ENCODE results near the gene HDAC4. TPM values are rescaled to one million over a fixed set of nuclear protein-coding genes. Genes with fewer than 3 reads are reported as not detected.

Gene HDAC4
- total RNA-seq, 1 donor from 2014 or later = 44.7 TPM

GRCh38 chr2:239326831-239327535 lies 73.8 kb downstream of the HDAC4 start:
- peak; percentile 93 for DNase-seq
- H3K9me3 Mint-ChIP-seq = no peaks in the 10 kb centered on the region
- intact Hi-C loops (cut with micrococcal nuclease) = loop anchor here (2.0 kb wide), 6 partner anchors 38 to 74 kb away; partner anchors contain the start of gene HDAC4
- H3K36me3 Mint-ChIP-seq (ENCODE audit: low read depth) = peaks cover 21% of the 10 kb centered on the region
- peak overlapping the region; percentile 75 for H3K4me3 Mint-ChIP-seq
- H3K27ac Mint-ChIP-seq = peak overlapping the region; percentile 85
- H3K27me3 Mint-ChIP-seq = no peaks in the 10 kb centered on the region
- peaks cover 74% of the 10 kb centered on the region for H3K4me1 Mint-ChIP-seq

DNA sequence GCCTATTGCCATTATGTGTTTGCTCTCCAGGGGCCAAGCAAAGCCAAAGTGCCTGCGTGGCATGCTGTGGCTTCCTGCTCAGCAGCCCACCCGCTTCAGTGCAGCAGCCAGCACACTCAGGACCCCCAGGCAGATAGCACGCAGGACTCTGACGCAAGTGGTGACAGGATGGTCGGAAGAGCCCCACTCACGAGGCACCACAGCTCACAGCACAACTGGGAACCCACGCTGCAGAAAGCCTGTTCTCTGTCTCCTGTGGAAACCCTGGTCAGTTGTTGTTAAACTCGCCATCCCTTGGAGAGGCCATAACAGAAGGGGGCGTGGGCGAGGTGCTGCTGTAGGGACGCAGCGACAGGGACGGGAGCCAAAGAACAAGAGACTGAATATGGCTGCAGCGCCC lies 76.4 kb downstream of the HDAC4 start:
- no peak for DNase-seq
- Mint-ChIP-seq H3K4me1 (peaks cover 74% of the 10 kb centered on the region), H3K27ac (peak overlapping the region; percentile 2), H3K9me3 (no peaks in the 10 kb centered on the region), H3K4me3 (peak overlapping the region; percentile 25), H3K27me3 (no peaks in the 10 kb centered on the region), H3K36me3 (ENCODE audit: low read depth) (peaks cover 20% of the 10 kb centered on the region)
- intact Hi-C loops (cut with micrococcal nuclease) = loop anchor here (5.0 kb wide), 1 partner anchor 107 kb away; no protein-coding TSS in a partner anchor

DNA sequence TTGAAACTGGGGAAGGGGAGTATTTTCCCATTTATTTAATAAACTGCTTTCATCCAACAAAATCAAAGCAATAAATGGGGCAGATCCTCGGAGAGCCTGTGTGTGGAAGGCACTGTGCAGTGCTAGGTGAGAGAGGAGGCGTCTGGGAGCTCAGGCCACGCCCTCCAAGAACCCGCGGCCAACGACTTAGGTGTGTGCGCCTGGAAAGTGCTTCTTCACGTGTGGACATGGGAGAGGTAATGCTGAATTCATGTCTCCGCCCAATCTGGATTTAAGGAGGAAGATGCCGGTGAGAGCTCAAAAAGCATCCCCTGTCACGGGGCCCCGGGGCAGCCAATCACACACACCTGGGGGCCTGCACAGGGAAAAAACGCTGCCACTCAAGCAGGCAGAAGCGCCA lies 77.4 kb downstream of the HDAC4 start:
- DNase-seq = no peak
- Mint-ChIP-seq H3K27me3 (no peaks in the 10 kb centered on the region), H3K4me1 (peaks cover 79% of the 10 kb centered on the region), H3K4me3 (no peak overlapping the region), H3K36me3 (ENCODE audit: low read depth) (peaks cover 21% of the 10 kb centered on the region), H3K27ac (peak overlapping the region; percentile 90), H3K9me3 (no peaks in the 10 kb centered on the region)
- intact Hi-C loops (cut with micrococcal nuclease) = loop anchor here (5.0 kb wide), 1 partner anchor 106 kb away; no protein-coding TSS in a partner anchor

DNA sequence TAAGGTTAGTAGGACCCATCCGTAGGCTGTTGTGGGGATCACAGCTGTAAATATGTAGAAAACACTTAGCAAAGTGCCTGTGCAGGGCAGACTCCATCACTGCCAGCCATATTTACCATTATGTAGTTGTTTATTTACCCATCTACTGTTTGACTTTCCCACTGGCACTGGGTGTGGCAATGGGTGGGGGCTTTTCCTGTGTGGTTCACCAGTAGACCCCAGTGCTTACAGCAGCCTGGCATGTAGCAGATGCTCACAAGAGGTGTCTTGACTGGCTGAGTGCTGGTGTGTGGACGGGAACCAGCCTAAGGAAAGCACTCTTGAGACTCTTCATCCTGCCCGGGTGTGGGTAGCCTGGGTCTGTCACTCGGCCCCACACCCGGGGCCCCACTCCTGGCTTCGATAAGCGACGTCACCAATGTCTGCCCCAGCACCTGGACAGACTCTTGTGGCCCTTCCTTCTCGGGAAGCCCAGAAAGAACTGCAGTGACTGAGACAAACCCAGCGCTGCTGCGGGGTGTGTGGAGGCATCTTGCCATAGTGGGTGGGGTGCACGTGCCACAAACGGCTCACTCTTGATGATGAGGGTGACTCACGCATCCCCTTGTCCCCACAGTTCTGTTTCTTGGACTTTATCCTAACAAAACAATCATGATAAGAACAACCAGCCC lies 78.3 kb downstream of the HDAC4 start:
- Mint-ChIP-seq H3K9me3 (no peaks in the 10 kb centered on the region), H3K4me1 (peaks cover 76% of the 10 kb centered on the region), H3K27ac (peak overlapping the region; percentile 90), H3K27me3 (no peaks in the 10 kb centered on the region), H3K4me3 (peak overlapping the region; percentile 57), H3K36me3 (ENCODE audit: low read depth) (peaks cover 19% of the 10 kb centered on the region)
- intact Hi-C loops (cut with micrococcal nuclease) = loop anchor here (1.0 to 5.0 kb wide), 2 partner anchors 59 to 105 kb away; no protein-coding TSS in a partner anchor
- DNase-seq = peak; percentile 80

DNA sequence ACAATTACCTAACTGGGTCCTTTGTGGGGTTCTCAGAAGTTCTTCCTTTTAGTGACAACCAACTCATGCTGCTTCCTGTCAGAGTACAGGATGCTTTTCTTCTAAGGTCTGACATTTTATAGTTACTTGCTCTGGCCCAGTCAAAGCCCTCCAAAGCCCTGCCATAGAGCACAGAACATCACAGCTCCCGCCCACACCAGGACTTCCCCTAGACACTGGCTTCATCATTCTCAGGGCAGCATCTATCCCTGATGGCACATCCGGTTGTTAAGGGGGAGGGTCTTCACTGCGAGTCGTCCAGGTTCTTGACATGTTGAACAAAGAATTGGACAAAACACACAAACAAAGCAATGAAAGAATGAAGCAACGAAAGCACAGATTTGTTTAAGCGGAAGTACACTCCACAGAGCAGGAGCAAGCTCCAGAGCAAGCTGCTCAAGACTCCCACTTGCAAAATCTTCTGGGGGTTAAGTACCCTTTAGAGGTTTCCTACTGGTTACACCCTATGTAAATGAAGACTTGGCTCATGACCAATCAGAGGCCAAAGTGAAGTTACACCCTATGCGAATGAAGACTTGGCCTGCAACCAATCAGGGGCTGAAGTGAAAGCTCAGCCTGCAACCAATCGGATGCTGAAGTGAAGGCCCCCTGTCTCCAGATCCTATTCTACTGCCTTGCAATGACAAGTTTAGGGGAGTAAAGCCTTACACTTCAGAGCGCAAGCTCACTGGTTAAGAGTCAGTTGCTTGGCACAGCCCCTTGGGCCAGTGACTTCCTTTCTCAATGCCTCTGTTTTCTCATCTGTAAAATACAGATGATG lies 79.0 kb downstream of the HDAC4 start:
- peak; percentile 90 for DNase-seq
- H3K36me3 Mint-ChIP-seq (ENCODE audit: low read depth) = peaks cover 24% of the 10 kb centered on the region
- peak overlapping the region; percentile 90 for H3K27ac Mint-ChIP-seq
- intact Hi-C loops (cut with micrococcal nuclease) = loop anchor here (1.0 to 5.0 kb wide), 3 partner anchors 24 to 105 kb away; no protein-coding TSS in a partner anchor
- H3K27me3 Mint-ChIP-seq = no peaks in the 10 kb centered on the region
- H3K9me3 Mint-ChIP-seq = no peaks in the 10 kb centered on the region
- H3K4me1 Mint-ChIP-seq = peaks cover 74% of the 10 kb centered on the region
- H3K4me3 Mint-ChIP-seq = peak overlapping the region; percentile 69

GRCh38 chr2:239318790-239319661 lies 81.8 kb downstream of the HDAC4 start:
- intact Hi-C loops (cut with micrococcal nuclease) = no loop called here
- H3K36me3 Mint-ChIP-seq (ENCODE audit: low read depth) = peaks cover 23% of the 10 kb centered on the region
- H3K4me3 Mint-ChIP-seq = peak overlapping the region; percentile 84
- H3K4me1 Mint-ChIP-seq = peaks cover 67% of the 10 kb centered on the region
- H3K9me3 Mint-ChIP-seq = no peaks in the 10 kb centered on the region
- H3K27ac Mint-ChIP-seq = peak overlapping the region; percentile 96
- peak; percentile 77 for DNase-seq
- H3K27me3 Mint-ChIP-seq = no peaks in the 10 kb centered on the region

DNA sequence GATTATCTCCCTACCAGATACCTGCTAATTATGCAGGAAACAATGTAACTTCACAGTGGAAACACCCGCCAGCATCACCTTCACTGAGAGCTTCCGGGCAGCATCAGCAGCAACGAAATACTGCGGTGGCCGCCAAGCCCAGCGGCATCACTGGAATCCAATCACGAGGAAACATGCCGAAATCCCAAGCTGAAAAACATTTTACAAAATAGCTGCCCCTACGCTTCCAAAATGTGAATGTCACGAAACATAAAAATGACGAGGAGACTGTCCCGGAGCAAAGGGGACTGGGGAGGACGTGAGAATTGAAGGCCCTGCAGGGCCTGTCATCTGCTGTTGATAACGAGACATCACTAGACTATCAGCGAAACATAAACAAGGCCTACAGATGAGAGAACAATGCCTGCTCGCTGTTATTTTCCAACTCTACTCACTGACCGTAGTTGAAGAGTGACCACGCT lies 82.6 kb downstream of the HDAC4 start:
- Mint-ChIP-seq H3K27ac (peak overlapping the region; percentile 96), H3K9me3 (no peaks in the 10 kb centered on the region), H3K4me3 (no peak overlapping the region), H3K36me3 (ENCODE audit: low read depth) (peaks cover 25% of the 10 kb centered on the region), H3K27me3 (no peaks in the 10 kb centered on the region), H3K4me1 (peaks cover 64% of the 10 kb centered on the region)
- intact Hi-C loops (cut with micrococcal nuclease) = no loop called here
- DNase-seq = no peak

- H3K4me3 Mint-ChIP-seq = no peak overlapping the region
- intact Hi-C loops (cut with micrococcal nuclease) = no loop called here
- H3K4me1 Mint-ChIP-seq = peaks cover 51% of the 10 kb centered on the region
- no peaks in the 10 kb centered on the region for H3K9me3 Mint-ChIP-seq
- no peak for DNase-seq
- H3K27ac Mint-ChIP-seq = no peak overlapping the region
- H3K27me3 Mint-ChIP-seq = no peaks in the 10 kb centered on the region
- H3K36me3 Mint-ChIP-seq (ENCODE audit: low read depth) = peaks cover 24% of the 10 kb centered on the region
Measured at GRCh38 chr2:239316562-239317465, 84.0 kb downstream of the HDAC4 start.

DNA sequence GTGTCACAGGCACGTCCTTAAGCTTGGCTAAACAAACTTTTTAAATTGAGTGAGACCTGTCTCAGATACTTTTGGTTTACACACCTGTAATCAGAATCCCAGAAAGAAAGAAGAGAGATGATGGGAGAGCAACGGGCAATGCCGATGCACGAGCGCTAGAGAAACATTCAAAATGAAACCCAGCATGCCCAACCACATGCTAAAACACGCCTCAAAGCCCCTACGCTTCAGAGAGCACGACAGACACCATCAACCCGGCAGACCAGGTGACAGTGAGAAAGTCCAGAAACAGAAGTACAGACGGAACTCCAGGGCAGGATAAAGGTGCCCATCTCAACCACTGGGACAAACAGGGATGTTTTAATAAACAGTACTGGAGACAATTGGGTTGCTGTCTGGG lies 85.5 kb downstream of the HDAC4 start:
- Mint-ChIP-seq H3K27me3 (no peaks in the 10 kb centered on the region), H3K9me3 (no peaks in the 10 kb centered on the region), H3K4me3 (no peak overlapping the region), H3K36me3 (ENCODE audit: low read depth) (peaks cover 22% of the 10 kb centered on the region), H3K4me1 (peaks cover 42% of the 10 kb centered on the region), H3K27ac (no peak overlapping the region)
- intact Hi-C loops (cut with micrococcal nuclease) = no loop called here
- DNase-seq = no peak

DNA sequence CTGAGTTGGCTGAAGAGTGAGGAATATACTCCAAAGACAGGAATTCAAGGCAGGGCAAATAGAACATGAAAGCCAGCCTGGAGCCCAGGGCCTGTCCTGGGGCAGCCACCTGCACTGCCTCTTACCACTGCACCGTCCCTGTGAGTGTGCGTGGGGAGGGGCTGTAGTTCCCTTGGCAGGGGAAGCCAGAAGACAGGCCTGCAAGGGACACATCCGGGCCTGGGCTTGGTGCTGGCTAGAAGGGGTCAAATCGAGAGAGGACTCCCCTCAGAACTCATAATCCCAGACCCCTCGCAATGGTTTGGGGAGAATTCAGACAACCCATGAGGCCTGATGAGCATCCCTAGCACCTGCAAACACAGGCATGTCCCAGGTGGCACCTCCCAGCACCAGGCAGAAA lies 87.0 kb downstream of the HDAC4 start:
- H3K4me3 Mint-ChIP-seq = no peak overlapping the region
- peaks cover 21% of the 10 kb centered on the region for H3K36me3 Mint-ChIP-seq (ENCODE audit: low read depth)
- intact Hi-C loops (cut with micrococcal nuclease) = no loop called here
- H3K27ac Mint-ChIP-seq = no peak overlapping the region
- no peak for DNase-seq
- no peaks in the 10 kb centered on the region for H3K27me3 Mint-ChIP-seq
- H3K9me3 Mint-ChIP-seq = no peaks in the 10 kb centered on the region
- peaks cover 37% of the 10 kb centered on the region for H3K4me1 Mint-ChIP-seq

GRCh38 chr2:239312741-239313667 lies 87.8 kb downstream of the HDAC4 start:
- H3K4me3 Mint-ChIP-seq = no peak overlapping the region

More at GRCh38 chr2:239312741-239313667, 87.8 kb downstream of the HDAC4 start:
- Mint-ChIP-seq H3K9me3 (no peaks in the 10 kb centered on the region), H3K36me3 (ENCODE audit: low read depth) (peaks cover 20% of the 10 kb centered on the region), H3K27ac (no peak overlapping the region), H3K27me3 (no peaks in the 10 kb centered on the region), H3K4me1 (peaks cover 29% of the 10 kb centered on the region)
- DNase-seq = no peak
- intact Hi-C loops (cut with micrococcal nuclease) = no loop called here
